GM18507 (cell line): Measurements from ENCODE around the gene PPP1R2C.
A peak's percentile ranks its signal among the peaks of the same experiment; 100 is the strongest.

Experiments
- DNase-seq: peaks from one replicate; pipeline ENCODE4 v3.0.0; 2011; ENCODE audit warnings: low read depth; ENCODE audit not compliant: insufficient read length; ENCODE audit errors: extremely low spot score
- FAIRE-seq: peaks from 2 replicates; lab custom pipeline; 2011; peaks lifted over from hg19 to GRCh38; lab: Jason Lieb, UNC

The PPP1R2C gene

DNA sequence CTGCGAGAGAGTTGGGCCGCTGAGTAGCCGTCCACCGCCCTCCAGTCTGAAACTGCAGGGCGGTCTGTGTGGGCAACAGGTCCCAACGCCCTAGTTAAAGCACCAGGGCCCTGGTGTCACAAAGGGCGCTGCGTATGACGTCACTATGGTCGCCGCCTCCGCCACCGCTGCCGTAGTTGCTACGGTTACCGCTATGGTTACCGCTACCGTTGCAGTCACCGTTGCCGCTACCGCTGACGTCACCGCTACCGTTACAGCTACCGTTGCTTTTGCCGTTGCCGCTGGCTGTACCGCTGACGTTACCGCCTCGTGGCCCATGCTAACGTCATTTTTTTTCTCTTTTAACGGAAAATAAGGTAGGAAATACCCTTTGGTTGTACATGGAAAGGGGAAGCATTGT is at the start of gene PPP1R2C:
Gene PPP1R2C (minus strand): TSS at position 68 of the 400 bp plus-strand sequence. CDS start 84 bp downstream, outside the sequence.
- no peak for DNase-seq
- FAIRE-seq: no peak

DNA sequence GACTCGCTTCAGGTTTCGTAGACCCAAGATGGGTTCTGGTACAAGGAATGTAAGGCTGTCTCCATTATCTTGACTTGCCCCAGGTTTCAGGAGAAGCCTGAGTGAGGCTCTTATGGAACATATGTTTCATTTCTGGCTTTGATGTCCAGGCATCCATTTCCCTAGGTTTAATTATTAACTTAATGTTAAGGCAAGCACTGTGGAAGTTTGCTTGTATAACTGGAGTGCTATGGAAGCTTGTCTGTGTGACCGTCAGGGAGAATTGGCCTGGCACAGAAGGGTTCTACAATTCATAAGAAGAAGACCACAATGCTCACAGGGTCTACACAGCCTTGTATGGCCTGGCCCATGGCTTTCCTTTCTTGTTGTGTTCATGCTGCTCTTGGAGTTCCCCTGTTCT is 47.2 kb upstream of the PPP1R2C start:
- no peak for FAIRE-seq

DNA sequence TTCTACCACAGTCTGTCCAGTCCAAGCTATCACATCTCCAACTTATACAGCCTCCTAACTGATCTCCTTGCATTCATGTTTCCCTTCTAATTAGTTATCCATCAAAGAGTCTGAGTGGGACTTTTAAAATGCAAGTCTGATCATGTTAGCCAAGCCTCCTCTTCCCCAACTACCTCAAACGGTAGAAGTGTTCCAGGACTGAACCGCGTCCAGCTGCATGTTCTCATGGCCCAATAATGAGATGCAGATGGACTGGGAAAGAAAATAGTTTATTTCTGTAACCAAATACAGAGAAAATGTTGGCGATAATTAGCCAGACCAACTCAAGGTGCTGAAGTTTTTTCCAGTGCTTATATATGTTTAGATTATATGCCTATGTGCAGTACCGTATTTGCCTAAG is 46.6 kb upstream of the PPP1R2C start:
- DNase-seq: no peak
- FAIRE-seq: no peak

More for the DNA sequence above, 47.2 kb upstream of the PPP1R2C start:
- no peak for DNase-seq

DNA sequence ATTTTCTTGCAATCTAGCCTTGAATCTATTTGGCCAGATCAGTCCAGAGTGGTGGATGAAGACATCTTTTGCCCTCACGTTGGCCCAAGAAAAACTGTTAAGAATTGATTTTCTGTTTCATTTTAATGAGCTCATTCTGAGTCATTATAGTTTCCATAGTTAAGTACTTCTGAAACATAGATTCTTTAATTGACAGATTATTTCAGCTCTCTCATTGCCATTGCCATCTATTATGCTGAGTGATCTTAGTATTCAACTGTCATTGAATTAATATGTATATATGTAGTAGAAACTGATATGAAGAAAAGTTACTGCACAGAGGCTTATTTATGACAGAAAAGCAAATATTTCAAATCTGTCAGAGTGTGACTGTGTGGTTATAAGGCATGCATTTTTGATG is 45.5 kb upstream of the PPP1R2C start:
- FAIRE-seq (no peak), DNase-seq (no peak)

DNA sequence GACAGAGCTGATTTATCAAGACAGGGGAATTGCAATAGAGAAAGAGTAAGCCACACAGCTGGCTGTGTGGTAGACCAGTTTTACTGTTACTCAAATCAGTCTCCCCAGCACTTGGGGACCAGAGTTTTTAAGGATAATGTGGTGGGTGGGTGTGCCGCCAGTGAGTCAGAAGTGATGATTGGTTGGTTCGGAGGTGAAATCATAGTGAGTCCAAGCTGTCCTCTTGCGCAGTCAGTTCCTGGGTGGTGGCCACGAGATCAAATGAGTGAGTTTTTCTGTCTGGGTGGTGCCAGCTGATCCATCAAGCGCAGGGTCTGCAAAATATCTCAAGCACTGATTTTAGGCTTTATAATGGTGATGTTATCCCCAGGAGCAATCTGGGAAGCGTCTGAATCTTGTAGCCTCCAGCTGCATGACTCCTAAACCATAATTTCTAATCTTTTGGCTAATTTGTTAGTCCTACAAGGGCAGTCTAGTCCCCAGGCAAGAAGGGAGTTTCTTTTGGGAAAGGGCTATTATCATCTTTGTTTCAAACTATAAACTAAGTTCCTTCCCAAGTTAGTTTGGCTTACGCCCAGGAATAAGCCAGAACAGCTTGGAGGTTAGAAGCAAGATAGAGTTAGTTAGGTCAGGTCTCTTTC is 44.0 kb upstream of the PPP1R2C start:
- DNase-seq (no peak), FAIRE-seq (no peak)

DNA sequence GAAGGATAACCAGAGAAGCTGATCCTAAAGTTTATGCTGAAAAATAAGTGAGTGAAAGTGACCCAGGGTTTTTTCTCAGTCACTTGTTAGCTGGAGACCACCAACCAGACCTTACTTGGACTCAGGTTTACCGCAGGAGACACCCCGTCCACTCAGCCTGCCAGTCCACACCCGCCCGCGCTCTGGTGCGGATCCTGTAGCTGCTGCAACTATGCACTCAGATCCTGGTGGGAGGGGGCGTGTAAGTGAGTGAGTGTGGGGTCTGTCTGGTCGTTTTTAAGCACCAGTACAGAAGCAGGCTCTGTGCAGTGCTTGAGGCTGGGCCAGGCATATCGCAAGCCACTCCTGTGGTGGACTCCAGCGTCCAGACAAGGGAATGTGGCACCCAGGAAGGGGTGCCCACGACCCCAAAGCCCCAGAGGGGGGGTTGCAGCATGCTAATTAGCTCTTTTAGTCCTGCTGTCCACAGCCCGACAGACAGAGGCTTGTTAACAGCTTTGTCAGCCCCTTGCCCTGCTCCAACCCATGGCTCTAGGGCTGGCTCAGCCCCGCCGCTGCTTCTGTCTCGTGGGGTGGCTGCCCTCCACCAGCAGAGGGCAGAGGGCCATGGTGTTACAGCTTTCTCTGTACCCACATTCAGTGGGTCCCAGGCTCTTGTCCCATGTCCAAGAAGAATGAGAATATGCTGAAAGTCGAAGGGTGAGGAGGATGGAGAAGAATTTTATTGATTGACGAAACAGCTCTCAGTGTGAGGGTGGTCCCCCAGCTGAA is 40.4 kb upstream of the PPP1R2C start:
- FAIRE-seq (no peak), DNase-seq (no peak)

DNA sequence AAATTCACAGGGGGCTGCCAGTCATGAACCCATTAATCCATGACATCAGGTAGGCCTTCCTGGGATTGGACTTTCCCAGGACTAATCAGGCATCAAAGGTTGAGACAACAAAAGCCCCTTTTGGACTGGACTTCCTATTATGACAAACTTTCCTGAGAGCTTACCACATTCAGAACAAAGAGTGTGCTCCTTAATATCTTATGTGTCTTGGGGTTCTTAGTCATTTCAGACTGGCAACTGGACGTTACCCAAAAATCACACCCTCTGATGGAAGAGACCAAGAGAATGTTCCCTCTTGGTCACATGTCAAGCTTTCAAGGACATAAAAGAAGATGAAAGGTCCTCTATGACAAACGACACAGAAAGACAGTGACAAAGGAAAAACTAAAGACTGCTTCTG is 31.6 kb upstream of the PPP1R2C start:
- no peak for FAIRE-seq
- no peak for DNase-seq

DNA sequence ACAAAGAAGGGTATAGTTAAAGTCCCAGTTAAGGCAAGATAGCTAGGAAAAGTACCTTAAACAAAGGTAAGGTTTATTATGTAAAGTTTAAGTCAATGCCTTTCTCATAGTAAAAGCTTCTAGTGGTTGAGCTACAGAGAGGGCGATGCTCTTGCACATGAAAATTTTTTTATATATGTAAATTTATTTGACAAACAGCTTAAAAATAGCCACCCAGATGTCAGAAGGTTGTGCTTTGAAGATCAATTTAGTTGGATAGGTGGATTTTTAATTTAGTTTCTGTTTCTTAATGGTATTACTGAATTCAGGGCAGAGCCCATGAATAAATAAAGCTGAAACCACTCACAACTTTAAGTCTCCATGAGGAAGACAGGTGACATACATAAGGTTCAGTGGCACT is 29.4 kb upstream of the PPP1R2C start:
- FAIRE-seq: no peak
- no peak for DNase-seq

DNA sequence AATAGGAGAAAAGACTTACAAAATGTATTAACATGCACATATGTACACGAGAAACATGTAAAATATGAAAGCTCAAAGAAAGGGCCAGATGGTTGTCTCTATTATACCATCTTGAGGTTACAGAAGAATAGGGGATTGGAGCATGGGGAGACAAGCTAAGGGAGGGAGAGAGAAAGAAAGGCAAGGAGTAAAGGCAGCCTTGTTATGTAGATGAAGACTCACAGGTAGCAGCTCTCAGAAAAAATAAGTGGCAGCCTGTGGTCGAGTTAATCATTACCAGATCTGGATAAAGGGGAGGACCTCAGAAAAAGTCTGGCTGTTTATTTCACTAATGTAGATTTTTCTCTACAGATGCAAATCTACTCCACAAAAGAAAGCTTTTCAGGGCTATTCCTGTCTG is 26.6 kb upstream of the PPP1R2C start:
- peak; percentile 24 for FAIRE-seq
- no peak for DNase-seq

DNA sequence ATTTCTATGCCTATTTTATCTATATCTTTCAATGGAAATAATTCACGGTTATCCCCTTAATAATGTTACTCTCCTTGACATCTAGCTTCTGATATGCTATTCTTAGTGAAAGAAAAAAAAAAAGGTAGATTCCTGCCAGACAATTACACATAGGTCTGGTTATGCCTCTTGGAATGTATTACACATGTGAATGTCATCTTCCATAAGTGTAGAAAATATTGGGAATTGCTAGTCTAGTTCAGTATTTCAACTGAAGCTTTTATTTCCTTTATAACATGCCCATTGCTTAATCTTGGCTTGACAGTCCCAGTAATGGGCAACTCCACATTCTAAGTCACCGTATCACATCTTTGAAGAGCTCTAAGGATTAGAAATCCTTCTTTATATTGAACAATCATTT is 25.4 kb upstream of the PPP1R2C start:
- no peak for FAIRE-seq
- DNase-seq: no peak

DNA sequence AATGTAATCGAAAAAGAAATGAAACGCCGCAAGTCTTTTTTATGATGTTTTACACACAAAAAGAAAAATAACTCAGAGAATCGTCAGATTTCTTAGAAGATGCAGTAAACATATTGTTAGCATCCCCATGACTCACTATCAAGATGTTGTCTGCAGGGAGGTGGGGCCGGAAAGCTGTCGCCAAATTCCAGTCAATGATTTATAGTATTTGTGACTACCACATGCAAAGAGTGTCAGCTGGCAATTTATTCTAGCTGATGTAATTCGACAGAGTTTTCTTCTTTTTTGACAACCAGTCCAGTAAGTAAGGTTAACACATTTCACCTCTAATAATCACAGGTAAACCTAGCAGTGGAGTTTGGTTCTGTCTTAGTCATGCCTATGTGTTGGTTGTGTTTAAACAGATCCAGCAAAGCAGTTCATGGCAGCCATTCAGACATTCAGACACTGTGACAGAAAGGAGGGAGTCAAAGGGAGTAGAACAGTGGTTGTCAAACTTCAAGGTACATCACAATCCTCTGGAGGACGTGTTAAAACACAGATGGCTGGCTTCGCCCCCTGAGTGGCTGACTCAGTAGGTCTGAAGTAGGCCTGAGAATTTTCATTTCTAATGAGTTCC is 19.8 kb upstream of the PPP1R2C start:
- DNase-seq: no peak
- no peak for FAIRE-seq

DNA sequence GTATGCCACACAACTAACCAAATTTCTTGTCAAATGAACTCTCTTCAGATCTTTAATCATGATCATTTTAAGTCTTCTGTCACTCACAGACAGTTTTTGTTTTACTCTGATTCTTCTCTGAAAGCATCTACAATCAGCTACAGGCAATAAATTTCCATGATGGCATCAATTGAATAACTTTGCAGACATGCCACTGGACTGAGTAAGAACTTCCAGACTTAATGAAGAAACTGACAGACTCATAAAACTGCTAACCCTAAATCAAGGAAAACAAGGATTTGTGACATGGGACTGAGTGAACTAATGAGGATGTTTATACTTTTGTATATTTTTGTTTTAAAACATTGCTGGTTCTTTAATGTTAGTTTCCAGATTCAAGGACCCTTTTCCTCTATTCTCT is 5.5 kb upstream of the PPP1R2C start:
- no peak for FAIRE-seq
- DNase-seq: no peak

DNA sequence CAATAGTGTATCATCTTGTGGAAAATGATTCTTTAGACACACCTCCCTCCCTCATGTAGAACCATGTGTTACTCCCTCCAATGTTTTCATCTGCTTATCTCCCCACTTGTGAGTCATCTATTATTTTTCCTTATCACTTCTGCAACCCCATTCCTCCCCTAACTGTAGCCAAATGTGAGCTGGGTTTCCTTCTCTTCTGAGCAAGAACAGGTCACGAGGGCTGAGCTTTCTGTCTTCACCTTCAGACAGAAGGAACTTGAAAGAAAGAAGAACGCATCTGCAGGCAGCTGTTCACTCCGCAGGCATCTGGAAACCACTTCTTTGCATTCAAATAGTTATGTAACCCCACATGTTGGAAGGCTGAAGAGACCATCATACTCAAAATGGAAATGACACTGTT is 1.8 kb downstream of the PPP1R2C start:
- FAIRE-seq (peak; percentile 33), DNase-seq (no peak)

DNA sequence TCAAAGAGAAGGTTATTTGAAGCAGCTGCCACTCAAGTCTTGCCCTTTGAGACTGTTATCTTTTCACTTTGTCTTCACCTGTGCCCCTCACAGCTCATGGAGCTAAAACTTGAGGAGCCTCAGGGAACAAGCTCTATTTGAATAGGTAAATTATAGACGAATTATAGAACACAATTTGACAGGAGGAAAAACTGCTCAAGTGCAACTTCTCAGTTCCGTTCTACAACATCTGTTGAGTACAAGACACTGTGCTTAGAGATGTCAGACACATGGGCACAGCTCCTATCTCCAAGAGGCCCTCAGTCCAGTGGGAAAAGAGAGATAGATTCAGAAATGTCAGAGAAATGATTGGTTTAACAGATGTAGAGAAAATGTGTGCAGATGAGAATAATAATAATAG is 5.1 kb downstream of the PPP1R2C start:
- peak; percentile 45 for FAIRE-seq
- no peak for DNase-seq

DNA sequence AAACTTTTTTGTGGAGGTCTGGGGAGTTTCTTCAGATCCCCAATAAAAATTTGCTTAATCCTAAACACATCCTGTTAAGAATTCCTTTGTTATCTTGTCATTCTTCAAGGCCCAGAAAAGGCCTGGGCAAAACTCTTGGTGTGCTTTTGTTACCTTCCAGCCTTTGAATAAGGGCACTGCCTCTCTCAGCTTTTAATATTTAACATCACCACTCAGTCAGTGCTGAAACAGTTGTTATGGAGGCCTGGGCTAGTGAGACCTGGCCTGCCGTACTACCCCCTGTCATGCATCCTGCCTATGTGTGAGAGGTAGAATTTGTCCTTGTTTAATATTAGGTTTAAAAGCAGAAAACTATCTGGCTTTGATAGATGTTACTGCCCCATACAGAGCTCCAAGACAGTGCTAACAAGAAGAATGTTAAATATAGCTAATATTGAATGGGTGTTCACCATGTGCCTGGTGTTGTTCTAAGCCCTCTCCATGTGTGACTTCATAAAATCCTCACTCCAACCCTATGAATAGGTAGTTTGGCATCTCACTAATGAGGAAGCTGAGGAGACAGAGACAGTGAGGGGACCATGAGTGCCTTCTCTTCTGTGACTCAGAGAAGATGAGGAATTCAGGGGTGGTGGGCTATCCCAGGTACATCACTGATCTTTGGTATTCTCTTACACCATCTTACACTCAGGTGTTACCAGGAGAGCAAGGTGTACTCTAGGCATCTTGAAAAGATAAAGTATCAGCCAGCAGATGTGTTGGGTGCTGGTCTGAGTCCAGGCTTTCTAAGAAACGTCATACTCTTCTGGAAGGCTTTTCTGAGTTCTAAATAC is 6.2 kb downstream of the PPP1R2C start:
- FAIRE-seq: no peak

DNA sequence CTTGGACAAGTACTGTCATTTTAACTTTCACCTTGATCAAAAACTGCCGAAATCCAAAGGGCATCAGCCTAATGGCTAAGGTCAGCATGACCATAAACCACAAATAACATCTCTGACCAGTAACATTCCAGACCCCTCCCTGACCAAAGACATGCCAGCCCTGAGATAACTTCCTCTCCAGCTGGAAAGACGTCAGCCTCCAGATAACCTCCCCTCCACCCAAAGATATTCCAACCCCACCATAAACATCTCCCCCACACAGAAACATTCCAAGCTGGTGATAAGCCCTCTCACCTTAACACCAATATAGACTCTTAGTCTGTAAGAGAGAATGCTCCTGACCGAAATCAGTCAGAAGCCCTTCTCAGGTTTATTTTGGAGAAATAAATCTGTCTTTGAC is 7.4 kb downstream of the PPP1R2C start:
- FAIRE-seq (no peak), DNase-seq (no peak)

More for the DNA sequence above, 6.2 kb downstream of the PPP1R2C start:
- no peak for DNase-seq

DNA sequence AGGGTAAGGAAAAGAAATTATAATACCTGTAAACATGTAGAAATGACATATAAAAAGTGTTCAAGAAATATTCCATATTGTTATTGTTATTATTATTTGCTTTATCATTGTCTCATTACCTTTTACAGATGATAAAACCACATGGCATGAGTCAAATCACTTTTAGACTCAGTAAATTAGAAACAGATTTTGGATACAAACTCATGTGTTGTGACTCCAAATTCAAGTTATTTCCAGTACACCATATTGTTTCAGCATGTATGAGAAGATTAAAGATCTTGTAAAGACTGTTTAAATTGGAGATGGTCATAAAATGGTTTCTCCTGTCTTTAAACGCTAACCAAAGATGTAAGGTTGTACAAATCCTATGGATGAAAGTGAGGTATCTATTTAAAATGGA is 18.1 kb downstream of the PPP1R2C start:
- FAIRE-seq (no peak), DNase-seq (no peak)

DNA sequence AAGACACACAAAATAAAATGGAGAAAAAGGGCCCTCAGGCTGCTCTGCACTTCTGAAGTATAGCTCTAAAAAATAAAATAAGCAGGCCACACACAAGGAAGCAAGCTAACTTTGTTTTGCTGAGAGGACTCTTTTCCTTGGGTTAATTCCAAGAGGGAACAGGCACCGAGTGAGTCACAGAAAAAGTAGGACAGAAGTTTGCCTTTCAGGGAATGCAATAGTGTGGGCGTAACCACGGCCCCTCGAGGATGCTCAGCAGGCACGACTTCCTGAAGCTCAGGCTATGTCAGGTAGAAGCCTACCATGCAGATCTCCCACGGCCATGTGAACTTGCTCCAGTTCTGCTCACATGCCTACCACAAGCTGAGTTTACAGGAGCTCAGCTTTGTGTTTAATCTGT is 22.1 kb downstream of the PPP1R2C start:
- no peak for DNase-seq
- FAIRE-seq: no peak

DNA sequence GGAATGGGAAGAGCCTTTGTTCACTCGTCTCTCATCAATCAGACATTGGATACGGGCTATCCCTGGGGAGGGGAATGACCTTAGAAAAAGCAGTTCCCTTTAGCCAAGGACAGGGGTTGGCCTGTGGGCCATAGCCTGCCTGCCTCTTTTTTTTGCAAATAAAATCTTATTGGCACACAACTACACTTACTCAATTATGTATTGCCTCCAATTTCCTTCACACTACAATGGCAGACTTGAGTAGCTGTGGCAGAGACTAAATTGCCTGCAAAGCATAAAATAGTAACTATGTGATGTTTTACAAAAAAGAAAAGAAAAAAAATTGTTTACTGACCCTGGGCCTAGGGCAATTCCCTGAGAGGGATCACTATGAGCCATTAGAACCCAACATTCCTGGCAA is 23.4 kb downstream of the PPP1R2C start:
- DNase-seq (no peak), FAIRE-seq (no peak)

DNA sequence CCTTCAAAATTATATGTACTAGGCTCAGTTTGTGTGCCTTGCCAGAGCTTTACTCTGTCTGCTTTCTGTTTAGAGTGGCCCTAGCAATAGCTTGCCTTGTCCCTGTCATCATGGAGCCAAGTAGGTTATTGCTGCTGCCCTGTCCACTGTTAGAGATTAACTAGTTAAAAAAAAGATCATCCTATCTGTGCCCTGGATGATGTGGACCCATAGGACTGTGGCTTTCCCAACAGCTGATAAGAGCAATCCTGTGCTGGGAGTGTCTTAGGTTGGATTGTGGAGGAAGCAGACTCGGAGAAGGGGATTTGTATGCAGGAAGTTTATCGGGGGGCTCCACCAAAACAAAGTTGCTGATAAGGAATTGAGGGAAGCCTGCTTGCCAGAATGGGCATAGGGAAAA is 23.8 kb downstream of the PPP1R2C start:
- no peak for FAIRE-seq
- no peak for DNase-seq
